ENCODE measurements around the gene TRIP13. TPM values are rescaled to one million over a fixed set of nuclear protein-coding genes. Genes with fewer than 3 reads are reported as not detected.
"Not testable (repeated sequence)": the region's sequence is repeated elsewhere in the genome, so short reads cannot be mapped to it uniquely, and the experiment has no call there.

Gene TRIP13
- total RNA-seq, 2 experiments from 2014 or later, result 43.4 to 45.8 TPM

GRCh38 chr5:914174-914573 lies 21.5 kb downstream of the TRIP13 start:
- CTCF ChIA-PET, result no interaction called here
- POLR2A ChIA-PET, result no interaction called here

- ChIA-PET CTCF (no interaction called here), POLR2A (no interaction called here)
These were observed 21.9 kb downstream of the TRIP13 start for GRCh38 chr5:914612-915011.

DNA sequence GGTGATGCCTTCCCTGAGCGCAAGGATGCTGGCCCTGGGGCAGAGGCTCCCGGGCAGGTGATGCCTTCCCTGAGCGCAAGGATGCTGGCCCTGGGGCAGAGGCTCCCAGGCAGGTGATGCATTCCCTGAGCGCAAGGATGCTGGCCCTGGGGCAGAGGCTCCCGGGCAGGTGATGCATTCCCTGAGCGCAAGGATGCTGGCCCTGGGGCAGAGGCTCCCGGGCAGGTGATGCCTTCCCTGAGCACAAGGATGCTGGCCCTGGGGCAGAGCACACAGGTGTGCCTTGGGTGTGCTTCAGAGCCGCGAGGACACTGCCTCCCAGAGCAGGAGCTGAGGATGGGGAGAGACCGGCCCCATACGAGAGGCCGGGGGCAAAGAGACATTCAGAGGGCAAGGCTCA lies 22.7 kb downstream of the TRIP13 start:
- POLR2A ChIA-PET, CTCF ChIA-PET: not testable (repeated sequence)

- POLR2A ChIA-PET, result no interaction called here
- CTCF ChIA-PET, result no interaction called here
These were observed 23.3 kb downstream of the TRIP13 start for GRCh38 chr5:915946-916345.

DNA sequence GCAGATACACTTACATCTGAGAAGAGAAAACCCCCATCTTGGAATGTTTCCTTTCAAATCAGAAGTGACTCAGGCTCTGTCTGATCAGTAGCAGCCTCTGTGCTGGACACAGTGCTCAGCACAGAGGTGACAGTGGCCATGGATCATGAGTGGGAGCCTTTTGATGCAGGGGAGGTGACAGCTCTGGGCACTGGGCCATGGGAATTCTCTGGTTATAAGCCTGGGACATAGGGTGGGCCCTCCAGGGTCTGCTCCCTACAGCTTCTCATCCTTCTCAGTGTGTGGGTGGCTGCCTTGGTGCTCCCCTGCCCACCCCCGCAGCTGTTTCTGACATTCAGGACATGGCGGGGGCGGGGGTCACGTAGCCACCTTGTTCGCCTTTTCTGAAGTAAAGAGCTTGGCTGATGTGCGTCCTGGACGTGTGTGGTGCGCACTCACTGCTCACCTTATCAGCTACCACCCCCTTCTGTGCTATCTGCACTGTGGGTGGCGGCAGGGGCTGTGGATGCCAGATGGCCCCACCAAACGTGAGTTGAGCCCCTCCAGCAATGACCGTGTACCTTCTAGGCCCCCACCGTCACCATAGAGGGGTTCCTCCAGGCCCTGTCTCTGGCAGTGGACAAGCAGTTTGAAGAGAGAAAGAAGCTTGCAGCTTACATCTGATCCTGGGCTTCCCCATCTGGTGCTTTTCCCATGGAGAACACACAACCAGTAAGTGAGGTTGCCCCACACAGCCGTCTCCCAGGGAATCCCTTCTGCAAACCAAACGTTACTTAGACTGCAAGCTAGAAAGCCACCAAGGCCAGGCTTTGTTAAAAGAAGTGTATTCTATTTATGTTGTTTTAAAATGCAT lies 24.0 kb downstream of the TRIP13 start:
- CTCF ChIA-PET, result no interaction called here
- POLR2A ChIA-PET, result no interaction called here

GRCh38 chr5:918717-919116 lies 26.0 kb downstream of the TRIP13 start:
- CTCF ChIA-PET, result interaction anchor here (0.6 kb wide), 1 partner anchor 222 kb away, joined by 3 read pairs; no protein-coding TSS in a partner anchor
- POLR2A ChIA-PET, result not testable (repeated sequence)

DNA sequence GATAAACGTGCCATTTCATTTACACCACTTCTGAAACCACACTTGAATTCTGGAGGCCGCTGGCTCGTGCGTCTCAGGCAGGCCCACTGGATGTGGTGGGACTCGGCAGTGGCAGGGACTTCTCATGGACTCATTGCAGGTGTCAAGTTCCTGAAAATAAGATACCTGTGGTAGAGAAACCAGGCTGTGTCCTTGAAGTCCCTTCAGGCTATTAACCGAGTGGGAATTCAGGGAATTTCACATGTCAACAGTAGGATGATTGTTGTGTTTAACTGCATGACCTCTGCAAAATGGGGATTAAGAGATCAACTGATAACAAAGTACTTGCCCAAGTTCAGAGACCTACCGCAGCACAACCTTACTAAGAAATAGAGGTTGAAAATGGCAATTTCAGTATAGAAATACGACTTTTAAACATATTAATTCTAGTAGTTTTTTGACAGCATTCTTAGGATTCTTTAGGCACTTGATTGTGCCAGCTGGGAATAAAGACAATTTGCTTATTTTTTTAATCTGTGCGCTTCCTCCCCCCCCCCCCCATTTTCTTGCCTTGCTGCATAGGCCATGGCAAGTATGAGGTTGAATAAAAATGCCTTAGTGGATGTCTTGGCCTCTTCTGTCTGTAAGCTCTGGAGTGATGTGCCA lies 26.8 kb downstream of the TRIP13 start:
- ChIA-PET POLR2A (interaction anchor here (0.6 kb wide), 1 partner anchor 189 kb away, joined by 3 read pairs; no protein-coding TSS in a partner anchor), CTCF (interaction anchor here (1.4 kb wide), 1 partner anchor 255 kb away, joined by 3 read pairs; no protein-coding TSS in a partner anchor)

GRCh38 chr5:920321-920720 lies 27.6 kb downstream of the TRIP13 start:
- ChIA-PET CTCF (interaction anchor here (1.4 kb wide), 1 partner anchor 254 kb away, joined by 3 read pairs; no protein-coding TSS in a partner anchor), POLR2A (interaction anchor here (0.6 kb wide), 1 partner anchor 188 kb away, joined by 3 read pairs; no protein-coding TSS in a partner anchor)

DNA sequence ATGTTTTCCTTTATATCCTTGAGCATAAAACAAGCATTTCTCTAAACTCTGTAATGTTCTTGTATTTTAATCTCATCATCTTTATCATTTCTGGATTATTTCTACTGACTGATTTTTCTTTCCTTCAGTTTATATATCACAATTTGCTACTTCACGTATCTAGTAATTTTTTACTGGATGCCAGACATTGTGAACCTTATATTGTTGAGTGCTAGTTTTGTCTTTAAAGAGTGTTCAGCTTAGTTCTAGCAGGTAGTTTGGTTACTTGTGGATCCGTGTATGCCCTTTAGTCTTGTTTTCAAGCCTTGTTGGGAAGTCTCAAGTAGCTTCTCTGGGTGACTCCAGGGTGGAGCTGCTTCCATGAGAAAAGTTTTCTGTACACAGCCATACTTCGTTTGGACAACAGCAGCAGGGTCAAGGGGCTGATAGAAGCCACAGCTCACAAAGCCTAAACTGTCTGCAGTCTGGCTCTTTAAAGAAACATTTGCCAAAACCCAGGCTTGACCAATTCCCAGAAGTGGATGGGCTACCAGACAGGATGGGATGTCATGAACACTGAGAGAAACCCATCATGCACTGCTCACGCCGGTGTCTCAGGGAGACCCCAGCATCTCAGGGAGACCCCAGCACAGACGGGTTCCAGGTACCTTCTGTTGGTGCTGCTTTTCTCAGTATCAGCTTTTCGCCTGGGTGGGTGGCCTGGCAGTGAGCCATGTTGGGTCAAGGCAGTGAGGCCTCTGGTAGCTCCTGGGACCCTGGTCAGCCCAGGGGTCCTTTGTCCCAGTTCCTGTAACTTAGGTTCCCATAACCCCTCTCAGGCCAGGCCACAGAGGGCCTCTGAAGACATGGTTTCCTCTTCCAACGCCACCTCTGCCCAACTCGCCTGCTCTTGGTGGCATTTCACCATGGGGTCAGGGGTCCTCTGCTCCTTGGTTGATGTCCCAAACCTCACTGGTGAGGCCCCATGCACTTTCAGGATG lies 29.1 kb downstream of the TRIP13 start:
- CTCF ChIA-PET, result no interaction called here

DNA sequence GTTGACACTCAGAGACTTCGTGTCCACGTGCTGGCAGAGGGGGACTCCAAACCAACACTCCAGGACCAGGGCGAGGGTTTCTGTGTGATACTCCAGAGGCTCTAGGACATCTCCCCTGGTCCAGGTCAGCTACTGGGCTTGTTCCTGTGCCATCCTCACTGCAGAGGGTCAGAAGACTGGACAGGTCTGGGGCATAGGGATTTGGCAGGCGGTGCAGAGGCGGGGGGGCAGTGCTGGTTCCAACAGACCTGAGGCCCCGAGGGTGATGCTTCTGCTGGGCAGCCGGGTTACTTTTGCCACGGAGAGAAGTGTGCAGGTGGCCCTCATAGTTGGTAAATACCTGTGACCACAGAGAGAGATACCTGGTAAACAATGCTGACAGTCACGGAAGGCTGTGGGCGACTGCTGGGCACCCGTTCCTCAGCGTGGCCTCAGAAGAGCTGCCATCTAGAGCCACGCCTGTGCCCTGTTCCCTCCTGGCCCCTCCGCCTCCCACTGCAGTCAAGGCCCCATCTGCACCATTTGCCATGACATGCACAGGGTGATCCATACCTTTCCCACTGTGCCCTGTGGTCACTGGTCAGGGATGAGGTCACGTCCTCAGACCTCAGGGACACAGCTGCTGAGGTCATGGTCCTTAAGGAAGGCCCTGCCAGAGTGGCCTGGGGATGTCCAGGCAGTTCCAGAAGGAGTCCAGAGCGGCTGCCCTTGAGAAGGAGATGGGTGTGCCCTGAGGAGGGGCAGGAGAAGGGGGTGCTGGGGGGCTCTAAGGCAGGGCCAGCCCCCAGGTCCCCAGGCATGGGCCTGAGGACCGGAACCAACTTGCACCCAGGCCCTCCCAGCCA lies 30.0 kb downstream of the TRIP13 start:
- CTCF ChIA-PET, result no interaction called here
- POLR2A ChIA-PET, result no interaction called here

More for the DNA sequence above, 29.1 kb downstream of the TRIP13 start:
- POLR2A ChIA-PET, result no interaction called here

GRCh38 chr5:923281-923873 lies 30.7 kb downstream of the TRIP13 start:
- CTCF ChIA-PET, result interaction anchor here (0.9 to 1.1 kb wide), 5 partner anchors 9 to 254 kb away, joined by 3 to 5 read pairs (median 3); no protein-coding TSS in a partner anchor
- POLR2A ChIA-PET, result no interaction called here

DNA sequence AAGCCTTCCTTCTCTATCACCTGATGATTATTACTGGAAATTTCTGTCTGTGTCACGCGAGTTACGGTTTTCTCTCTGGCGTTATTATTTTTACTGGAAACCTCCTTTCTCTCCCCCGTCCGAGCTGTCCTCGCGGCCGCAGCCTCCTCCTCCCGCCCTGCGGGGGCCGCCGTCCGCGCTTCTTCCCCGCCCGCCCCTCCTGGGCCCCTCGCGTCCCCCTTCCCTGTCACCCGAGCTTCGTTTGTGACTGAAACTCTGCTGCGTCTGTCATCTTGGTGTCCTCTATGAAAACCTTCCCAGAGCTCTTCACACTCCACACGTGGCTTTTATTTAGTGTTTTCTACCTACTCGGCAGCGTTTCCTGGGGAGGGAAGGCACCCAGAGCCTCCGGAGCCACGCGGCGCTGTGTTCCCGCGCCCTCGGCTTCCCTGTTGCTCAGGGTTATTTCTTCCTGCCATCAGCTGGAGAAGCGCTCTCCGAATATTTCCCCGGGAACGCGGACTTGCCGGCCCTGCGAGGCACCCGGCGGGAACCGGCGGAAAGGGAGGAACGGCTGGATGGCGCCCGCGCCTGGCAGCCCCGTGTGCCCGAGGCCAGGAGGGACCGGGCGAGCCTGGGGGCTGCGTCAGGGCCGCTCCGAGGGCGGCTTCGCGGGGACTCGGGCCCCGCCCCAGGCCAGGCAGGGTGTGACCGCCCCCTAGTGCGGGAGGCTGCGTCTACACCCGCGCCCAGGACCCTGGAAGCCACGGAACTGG lies 33.9 kb downstream of the TRIP13 start:
- POLR2A ChIA-PET, result no interaction called here
- CTCF ChIA-PET, result no interaction called here

- POLR2A ChIA-PET, result no interaction called here
- CTCF ChIA-PET, result no interaction called here
These were observed 34.7 kb downstream of the TRIP13 start for GRCh38 chr5:927172-928015.

GRCh38 chr5:929182-929581 lies 36.5 kb downstream of the TRIP13 start:
- POLR2A ChIA-PET, CTCF ChIA-PET: not testable (repeated sequence)

DNA sequence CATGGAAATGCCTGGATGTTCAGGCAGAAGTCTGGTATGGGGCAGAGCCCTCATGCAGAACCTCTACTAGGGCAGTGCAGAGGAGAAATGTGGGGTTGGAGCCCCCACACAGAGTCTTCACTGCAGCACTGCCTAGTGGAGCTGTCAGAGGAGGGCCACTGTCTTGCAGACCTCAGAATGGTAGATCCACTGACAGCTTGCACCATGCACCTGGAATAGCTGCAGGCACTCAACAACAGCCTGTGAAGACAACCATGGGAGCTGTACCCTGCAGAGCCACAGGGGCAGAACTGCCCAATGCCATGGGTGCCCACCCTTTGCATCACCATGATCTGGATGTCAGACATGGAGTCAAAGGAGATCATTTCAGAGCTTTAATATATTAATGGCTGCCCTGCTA lies 36.9 kb downstream of the TRIP13 start:
- POLR2A ChIA-PET, result no interaction called here
- CTCF ChIA-PET, result interaction anchor here (1.1 kb wide), 1 partner anchor 16 kb away, joined by 3 read pairs; no protein-coding TSS in a partner anchor

DNA sequence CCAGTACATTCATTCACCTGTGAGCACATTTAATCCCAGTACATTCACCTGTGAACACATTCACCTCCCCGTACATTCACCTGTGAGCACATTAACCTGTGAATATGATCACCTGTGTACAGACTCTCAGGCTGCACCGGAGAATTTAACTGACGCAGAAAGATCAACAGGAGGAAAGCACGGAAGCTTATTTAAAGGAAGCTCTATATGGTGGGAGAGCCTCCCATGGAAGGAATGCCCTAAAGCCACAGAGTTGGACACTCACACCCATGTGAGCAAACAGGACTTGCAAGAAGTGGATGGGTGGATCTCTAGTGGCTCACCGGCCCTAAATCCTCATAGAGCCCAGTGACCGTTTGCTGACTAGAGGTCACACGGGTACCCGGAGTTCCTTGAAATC lies 38.2 kb downstream of the TRIP13 start:
- ChIA-PET CTCF (no interaction called here), POLR2A (no interaction called here)

DNA sequence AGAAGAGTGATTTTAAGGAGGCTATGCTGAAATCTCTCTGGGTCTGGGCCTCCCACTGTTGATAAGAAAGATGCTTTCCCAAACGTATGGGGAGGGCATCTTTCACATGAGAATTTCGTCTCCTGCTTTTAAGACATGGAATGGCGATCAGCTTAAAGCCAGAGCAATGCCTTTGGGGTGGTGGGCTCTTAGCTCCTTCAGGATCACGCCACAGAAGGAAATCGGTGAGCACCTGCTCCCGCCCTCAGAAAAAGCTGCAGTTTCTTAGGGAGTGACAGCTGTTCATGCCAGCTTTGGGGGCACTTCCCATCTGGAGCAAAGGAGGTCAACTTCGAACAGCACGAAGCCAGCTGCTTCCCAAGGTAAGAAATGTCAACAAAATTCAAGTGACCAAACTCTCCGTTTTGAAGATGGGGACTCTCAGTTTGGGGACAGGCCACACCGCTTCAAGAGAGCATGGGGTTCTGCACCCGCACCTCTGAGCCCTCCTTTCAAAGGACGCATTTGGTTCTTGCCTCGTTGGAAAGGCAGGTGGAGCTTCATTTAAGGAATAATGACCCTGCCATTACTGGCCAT lies 39.0 kb downstream of the TRIP13 start:
- POLR2A ChIA-PET, result no interaction called here

More for the DNA sequence above, 39.0 kb downstream of the TRIP13 start:
- CTCF ChIA-PET, result interaction anchor here (0.8 kb wide), 1 partner anchor 8 kb away, joined by 3 read pairs; no protein-coding TSS in a partner anchor
